GM18867 (cell line): ENCODE data around the gene ADGRG3.

Experiments
- ATAC-seq: cut with Tn5 transposase; IDR thresholded peaks from one replicate; pipeline ENCODE4 v1.9.1; 2021; ENCODE audit warnings: mild to moderate bottlenecking, moderate library complexity; ENCODE audit not compliant: unreplicated experiment

The ADGRG3 gene

DNA sequence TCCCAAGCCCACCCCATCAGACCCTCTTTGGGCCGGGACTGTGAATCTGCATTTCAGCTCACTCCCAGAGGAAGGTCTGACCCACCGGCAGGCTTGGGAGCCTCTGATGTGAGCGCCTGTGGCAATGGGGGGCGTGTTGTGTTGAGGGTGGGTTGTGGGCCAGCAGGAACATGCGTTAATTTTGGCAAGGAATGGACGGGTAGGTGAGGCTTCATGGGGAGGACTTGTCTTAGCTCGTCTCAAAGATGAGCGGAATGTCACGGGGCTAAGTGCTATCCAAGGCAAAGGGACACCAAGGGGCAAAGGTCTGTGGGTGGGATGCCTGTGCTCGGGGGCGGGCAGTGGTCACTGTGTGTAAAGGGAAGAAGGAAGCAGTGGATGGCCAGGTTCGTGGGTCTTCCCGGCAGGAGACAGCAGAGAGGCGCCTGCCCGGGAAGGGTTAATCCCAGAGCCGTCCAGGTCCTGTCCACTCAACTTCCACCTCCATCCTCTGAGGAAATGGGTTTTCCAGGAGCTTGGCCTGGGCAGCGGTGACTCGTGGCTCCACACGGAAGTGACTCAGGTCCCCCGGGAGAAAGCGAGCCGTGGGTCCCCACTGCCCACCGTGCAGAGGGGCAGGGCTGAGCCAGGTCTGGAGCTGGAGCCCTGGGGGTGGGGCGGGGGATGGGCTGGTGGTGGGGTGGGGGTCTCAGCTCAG is 22.3 kb upstream of the ADGRG3 start:
- no peak for ATAC-seq

DNA sequence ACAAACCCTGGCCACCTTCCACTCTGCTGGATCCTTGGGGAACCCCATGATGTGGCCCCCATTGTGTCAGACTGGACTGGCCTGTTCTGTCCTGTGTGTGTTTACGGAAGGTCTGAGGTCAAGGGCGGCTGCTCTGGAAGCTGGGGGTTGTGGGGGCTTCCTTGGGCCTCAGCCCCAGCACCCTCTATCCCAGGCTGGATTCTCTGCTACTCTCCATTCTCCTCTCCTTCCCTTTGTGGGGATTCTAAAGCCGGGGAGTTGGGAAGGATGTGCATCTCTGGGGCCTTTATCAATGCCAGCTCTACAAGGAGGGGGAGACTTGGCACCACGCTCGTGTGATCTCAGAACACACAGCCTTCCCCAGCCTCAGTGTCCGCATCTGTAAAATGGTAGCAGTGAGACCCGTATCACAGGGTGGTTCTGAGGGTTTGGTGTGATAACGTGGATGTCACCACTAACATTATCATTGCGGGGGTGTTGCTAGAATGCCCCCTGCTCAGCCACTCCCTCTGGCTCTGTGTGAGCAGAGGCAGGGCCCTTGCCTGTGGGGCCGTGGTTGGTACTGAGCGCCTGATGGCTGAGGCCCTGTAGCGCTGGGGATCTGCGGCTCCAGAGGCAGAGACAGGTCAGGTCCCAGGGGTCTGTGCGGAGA is 21.6 kb upstream of the ADGRG3 start:
- no peak for ATAC-seq

DNA sequence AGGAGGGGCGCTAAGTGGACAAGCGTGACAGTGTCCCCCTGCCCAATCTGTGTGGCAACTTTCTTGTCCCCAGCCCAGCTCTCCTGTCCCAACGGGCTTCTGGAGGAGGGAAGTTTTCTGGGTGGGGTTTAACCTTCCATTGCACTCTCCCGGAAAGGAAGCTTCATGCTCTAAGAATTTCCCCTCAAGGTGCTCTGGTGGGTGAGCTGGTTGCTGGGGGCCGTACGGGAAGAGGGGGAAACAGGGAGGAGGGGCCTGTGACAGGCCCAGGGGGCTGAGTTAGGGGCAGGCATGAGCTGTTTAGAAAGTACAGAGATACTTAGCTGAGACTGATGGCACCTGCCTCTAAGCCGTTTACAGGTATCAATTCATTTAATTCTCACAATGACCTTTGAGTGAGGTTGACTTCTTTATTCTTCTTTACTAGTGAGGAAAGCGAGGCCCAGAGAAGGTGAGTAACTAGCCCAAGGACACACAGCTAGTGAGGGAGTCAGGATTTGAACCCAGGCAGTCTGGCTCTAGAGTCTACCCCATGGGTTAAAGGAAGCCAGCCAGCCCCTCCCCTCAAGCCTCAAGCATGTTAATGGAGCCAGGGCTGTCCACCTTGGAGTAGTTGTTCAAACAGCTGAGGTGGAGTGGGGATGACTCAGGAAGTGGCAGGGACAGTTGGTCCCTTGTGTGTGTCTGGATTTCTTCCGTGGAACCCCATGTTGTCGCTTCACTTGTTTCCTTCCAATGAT is 20.8 kb upstream of the ADGRG3 start:
- no peak for ATAC-seq

DNA sequence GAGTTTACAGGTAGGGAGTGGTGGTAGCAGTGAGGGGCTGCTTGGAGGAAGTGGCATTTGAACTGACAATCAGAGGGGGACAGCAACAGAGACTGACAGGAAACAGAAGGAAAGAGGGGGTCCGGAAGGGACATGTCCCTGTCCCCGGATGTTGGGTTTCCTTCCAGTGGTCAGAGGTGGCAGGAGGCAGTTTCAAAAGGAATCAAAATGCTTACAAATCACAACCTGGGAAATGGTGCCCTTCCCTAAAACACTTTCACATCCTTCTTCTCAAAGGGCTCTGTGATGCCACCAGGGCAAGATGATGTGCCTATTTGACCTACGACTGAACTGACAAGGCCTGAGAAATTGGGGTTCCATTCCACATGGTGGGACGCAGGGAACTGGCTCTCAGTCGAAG is 20.0 kb upstream of the ADGRG3 start:
- no peak for ATAC-seq

DNA sequence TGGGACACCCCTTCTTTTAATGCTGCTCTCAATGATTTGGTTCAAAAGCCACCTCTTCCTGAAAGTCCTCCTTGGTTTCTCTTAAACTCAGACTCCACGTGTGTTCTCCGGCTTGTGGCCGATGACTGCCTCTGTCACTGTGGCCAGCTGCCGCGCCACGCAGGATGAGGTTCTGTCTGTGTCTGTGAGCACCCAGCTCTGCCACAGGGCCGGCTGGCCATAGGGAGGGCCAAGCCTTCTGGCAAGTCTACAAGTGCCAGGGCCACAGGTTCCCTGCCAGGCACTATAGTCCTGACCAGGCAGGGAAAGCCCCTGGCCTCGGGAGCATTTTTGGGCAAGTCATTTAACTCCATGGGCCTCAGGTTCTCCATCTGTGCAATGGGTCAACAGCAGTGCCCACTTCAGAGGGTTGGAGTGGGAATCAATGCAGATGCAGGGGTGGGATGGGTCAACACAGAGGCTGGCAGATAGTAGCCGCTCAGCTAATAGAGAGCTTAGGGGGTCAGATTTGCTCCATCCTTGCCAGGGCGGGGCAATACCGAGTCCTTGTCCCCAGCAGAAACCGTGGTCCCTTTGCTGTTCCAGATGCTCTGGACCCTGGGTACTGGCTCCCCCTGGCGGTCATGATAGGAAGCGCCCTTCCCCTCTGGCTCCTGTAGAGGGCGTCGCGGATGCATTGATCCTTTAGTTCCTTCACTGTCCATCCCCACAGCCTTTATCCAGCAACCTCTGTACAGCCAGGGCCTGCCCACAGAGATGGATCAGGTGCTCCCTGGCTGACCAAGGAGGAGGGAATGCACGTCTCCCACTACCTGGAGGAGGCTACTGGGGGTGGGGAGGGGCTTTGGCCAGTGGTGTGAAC is 19.3 kb upstream of the ADGRG3 start:
- ATAC-seq, result peak; percentile 62

DNA sequence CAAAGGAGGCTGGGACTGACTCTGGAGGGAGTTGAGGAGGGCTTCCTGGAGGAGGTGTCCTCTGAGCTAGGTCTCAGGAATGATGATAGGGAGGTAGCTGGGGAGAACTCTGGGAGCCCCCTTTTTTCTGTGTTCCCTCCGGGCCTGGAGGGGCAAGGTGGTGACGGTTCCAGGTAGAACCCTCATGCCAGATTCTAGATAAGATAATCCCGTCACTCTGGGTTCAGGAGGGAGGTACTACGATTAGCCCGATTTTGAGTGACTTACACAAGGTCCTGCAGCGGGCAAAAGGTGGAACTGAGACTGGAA is 18.7 kb upstream of the ADGRG3 start:
- no peak for ATAC-seq

DNA sequence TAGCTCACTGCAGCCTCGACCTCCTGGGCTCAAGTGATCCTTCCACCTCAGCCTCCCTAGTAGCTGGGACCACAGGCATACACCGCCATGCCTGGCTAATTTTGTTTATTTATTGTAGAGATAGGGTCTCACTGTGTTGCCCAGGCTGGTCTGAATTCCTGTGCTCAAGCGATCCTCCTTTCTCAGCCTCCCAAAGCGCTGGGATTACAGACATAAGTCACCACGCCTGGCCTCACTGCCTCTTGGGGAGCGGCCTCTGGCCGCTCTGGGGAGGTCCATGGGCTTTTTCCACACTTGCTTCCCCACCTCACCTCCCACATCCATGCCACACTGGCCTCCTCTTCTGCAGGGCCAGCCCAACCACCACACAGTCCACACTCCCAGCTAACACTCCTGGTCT is 18.3 kb upstream of the ADGRG3 start:
- ATAC-seq, result no peak

DNA sequence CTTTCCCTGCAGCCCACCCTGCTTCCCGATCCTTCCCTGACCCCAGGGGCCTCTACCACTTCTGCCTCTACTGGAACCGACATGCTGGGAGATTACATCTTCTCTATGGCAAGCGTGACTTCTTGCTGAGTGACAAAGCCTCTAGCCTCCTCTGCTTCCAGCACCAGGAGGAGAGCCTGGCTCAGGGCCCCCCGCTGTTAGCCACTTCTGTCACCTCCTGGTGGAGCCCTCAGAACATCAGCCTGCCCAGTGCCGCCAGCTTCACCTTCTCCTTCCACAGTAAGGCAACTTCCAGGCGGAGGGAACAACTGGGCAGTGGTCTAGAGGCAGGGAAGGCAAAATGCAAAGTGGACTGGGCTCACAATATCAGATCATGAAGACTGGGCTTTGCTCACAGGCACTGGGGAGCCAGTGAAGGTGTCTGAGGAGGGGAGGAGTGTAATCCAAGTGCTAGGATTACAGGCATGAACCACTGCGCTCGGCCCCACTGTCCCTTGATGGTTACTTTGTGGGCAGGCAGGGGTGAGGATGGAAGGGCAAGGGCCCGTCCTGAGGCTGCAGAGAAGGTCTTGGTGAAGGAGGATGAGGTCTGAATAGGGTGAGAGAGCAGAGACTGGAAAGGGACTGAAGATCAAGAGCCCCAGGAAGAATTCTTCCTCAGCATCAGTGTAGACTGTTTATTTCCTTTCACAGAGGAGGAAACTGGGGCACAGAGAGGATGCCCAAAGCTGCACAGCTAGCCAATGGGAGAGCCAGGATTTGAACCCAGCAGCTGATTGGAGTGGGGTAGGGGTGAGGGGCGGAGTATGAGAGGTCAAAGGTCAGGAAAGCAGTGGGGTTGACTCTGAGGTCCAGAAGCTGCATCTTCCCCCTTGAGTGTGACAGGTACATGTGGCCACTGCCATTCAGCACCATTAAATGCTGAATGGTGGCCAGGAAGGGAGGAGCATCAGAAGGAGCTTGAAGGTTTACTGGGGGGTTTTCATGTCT is 16.5 kb upstream of the ADGRG3 start:
- ATAC-seq, result no peak

DNA sequence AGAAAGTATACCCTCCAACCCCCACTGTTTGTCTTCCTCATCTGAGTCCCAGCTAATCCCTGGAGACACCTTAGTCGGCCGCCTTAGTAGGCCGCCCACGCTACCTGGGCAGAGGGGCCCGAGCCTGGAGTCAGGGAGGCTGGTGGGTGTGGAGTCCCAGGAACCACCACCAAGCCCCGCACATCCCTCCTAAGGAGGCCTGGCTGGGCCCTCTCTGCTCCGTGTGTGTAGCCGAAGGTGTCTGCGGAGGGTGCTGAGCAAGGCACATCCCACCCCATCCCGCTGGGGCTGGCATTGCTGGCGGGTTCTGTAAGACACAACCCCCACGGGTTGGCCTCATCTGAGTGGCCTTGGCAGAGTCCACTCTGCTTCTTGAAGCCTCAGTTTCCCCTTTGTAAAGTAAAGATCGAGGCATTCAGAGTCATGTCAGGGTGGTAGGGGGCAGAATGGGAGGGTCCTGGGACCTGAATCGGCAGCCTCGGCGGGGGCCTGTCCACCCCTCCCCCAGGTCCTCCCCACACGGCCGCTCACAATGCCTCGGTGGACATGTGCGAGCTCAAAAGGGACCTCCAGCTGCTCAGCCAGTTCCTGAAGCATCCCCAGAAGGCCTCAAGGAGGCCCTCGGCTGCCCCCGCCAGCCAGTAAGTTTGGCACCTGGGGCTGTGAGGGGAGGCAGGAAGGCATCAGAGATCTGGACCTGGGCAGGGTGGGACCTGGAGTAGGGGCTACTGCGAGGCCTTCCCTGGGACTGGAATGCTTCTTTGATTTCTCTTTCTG is 15.2 kb upstream of the ADGRG3 start:
- ATAC-seq, result no peak

DNA sequence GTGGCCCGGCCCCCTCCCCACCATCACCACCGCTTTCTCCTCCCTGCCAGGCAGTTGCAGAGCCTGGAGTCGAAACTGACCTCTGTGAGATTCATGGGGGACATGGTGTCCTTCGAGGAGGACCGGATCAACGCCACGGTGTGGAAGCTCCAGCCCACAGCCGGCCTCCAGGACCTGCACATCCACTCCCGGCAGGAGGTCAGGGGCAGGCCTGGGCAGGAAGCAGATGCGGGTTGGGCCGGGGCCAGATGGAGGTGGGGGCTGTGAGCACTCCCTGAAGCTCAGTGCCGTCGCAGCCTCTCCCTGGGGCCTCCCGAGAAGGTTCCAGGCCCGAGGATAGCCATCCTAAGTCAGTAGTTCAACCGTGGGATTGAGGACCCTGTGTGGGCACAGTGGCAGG is 14.2 kb upstream of the ADGRG3 start:
- no peak for ATAC-seq

DNA sequence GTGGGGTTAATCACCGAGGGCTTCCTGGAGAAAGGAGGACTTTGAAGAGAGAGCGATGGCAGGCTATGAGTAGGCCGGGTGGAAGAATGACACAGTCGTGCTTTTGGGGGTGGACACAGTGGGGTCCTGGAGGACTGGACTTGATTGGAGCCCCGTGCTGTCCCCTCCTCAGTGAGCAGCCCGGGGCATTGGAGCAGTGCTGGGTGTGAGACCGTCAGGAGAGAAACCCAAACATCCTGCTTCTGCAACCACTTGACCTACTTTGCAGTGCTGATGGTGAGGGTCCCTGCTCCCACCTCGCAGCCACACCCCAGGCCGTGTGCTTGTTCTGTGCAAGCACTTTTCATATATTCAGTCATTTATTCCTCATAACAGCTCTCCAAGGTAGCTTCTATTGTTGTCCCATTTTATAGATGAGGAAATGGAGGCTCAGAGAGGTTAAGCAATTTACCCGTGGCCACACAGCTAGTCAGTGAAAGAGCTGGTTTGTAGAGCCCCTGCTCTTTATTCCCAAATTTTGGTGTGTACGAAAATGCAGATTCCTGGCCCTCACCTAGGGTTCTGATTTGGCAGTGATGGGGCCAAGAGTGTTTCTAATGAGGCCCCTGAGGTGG is 11.7 kb upstream of the ADGRG3 start:
- no peak for ATAC-seq

DNA sequence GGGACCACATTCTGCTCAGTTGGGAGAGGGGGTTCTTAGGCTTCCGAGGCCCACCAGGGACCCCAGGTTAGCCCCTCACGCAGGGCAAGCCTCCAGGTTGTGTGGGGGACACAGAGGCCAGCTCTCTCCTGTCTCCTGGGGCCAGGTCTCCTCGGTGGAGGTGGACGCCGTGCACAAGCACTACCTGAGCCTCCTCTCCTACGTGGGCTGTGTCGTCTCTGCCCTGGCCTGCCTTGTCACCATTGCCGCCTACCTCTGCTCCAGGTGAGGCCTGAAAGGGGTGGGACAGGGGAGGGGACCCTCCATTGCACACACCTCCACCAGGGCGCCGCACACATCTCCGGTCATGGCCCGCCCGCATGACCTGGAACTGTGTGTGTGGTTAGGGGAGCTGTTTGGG is 10.9 kb upstream of the ADGRG3 start:
- no peak for ATAC-seq

DNA sequence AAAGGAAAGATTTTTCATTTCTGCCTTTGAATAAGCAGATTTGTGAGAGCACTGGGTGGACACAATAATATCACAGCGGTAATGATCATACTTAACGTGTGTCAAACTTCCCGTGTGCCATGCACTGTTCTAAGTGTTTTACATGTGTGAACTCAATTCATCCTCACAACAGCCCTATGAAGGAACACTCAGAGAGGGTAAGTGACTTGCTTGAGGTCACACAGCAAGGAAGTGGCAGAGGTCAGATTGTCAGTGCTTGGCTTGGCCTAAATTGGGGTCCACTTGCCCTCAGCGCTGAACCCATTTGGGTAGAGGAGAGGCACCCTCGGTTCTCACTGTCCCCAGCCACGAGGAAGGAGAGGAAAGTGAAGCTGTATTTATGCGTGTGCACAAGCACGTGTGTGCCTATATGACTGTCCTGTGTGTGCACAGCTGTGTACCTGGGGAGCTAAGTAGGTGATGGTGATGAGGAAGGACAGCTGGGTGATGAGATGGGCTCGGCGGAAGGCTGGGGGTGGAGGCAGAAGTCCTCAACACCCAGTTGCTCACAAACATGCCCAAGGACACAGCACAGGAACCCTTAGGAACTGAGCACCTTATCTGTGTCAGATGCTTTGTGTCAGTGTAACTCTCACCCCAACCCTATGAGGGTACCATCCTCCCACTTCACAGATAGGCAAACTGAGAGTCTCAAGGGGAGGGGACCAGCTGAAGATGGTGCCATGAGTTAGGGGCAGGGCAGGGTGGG is 9.8 kb upstream of the ADGRG3 start:
- ATAC-seq, result no peak

DNA sequence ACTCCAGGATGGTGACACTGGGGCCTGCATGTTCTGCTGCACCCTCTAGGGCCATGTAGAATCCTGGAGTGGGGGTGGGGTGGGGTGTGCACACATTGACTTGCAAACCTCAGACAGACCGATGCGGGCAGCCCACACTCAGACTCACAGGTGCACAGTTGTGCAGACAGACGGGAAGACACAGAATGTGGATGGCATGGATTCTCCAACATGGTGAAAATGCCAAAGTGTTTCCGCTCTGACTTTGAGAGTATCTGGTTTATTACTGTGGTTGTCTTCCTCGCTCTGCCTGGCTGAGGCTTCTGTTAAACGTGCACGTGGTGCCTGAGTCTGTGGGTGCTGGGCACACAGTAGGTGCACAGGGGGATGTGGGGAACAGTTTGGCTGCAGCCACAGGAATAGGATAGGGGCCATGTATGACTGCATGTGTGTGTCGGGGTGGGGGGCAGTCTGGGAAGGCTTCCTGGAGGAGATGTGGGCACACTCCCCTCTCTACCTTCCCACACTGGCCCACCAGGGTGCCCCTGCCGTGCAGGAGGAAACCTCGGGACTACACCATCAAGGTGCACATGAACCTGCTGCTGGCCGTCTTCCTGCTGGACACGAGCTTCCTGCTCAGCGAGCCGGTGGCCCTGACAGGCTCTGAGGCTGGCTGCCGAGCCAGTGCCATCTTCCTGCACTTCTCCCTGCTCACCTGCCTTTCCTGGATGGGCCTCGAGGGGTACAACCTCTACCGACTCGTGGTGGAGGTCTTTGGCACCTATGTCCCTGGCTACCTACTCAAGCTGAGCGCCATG is 9.0 kb upstream of the ADGRG3 start:
- no peak for ATAC-seq

DNA sequence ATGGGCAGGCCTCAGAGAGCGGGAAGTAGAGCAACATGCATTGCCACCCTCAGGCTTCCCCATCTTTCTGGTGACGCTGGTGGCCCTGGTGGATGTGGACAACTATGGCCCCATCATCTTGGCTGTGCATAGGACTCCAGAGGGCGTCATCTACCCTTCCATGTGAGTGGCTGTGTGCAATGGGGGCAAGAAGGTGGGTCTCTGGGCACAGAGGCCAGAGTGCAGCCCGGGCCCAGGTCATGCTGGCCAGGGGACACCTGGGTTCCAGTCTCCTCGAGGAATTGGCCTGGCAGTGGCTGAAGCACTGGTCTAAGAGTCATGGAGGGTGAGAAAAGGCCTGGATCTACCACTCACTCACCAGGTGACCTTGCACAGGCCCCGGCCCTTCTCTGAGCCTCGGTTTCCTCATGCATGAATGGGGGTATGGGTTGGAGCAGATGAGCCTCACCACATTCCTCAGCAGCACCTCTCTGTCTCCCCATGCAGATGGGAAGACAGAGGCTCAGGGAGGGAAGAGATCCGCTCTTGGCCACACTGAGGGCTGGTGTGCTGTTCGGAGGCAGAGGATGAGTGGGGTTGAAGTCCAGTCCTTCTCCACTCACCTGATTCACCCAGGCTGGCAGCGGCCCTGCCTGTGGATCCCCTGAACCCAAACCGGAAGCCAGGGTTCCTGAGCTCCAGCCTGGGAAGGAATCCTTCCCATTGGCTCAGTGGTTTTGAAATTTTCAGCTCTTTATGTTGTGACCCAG is 7.2 kb upstream of the ADGRG3 start:
- no peak for ATAC-seq

DNA sequence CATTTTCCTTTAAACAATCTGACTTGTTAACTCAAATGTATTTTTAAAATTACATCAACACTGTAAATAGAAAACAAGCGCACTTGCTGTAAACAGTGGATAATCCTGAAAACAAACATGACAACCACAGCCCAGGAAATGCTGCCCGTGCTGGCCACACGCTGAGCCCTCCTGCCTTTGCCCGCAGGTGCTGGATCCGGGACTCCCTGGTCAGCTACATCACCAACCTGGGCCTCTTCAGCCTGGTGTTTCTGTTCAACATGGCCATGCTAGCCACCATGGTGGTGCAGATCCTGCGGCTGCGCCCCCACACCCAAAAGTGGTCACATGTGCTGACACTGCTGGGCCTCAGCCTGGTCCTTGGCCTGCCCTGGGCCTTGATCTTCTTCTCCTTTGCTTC is 6.6 kb upstream of the ADGRG3 start:
- no peak for ATAC-seq
